Keratinocyte (primary cell): Measurements from ENCODE around the gene SCARF2. TPM values are rescaled to one million over a fixed set of nuclear protein-coding genes. Genes with fewer than 3 reads are reported as not detected.
A peak's percentile ranks its signal among the peaks of the same experiment; 100 is the strongest.
"Not testable (repeated sequence)": the region's sequence is repeated elsewhere in the genome, so short reads cannot be mapped to it uniquely, and the experiment has no call there.

Experiments used
- DNase-seq: peaks from one replicate; pipeline ENCODE4 v3.0.0-alpha.2; 2011; ENCODE audit warnings: low read depth, missing footprints, low spot score
- FAIRE-seq: peaks from 2 replicates; lab custom pipeline; 2011; peaks lifted over from hg19 to GRCh38; lab: Jason Lieb, UNC
- H2AFZ ChIP-seq: 2 replicates; pipeline ENCODE4 v1.6.0; 2012; ENCODE audit warnings: low read length, control low read depth, inconsistent platforms; ENCODE audit not compliant: control insufficient read depth
- H3K27ac ChIP-seq: 2 replicates; pipeline ENCODE4 v1.5.1; 2011; ENCODE audit warnings: low read length; ENCODE audit not compliant: control insufficient read depth, insufficient read depth
- H3K27me3 ChIP-seq: 3 replicates; pipeline ENCODE4 v1.6.0; 2011; ENCODE audit warnings: low read length; ENCODE audit not compliant: control insufficient read depth, insufficient read depth; ENCODE audit errors: extremely low read depth
- H3K36me3 ChIP-seq, 2 experiments: 2 replicates in 1 of 2; 3 replicates in 1 of 2; pipeline ENCODE4 v1.5.1; 2011; ENCODE audit warnings: low read length in 2 of 2, mild to moderate bottlenecking in 1 of 2; ENCODE audit not compliant: control insufficient read depth in 2 of 2, insufficient read depth in 2 of 2; ENCODE audit errors: extremely low read depth in 1 of 2
- H3K4me1 ChIP-seq: 3 replicates; pipeline ENCODE4 v1.5.1; 2011; ENCODE audit warnings: low read length; ENCODE audit not compliant: control insufficient read depth, insufficient read depth; ENCODE audit errors: extremely low read depth
- H3K4me2 ChIP-seq: 3 replicates; pipeline ENCODE4 v1.6.0; 2011; ENCODE audit warnings: low read depth, low read length; ENCODE audit not compliant: control insufficient read depth, insufficient read depth; ENCODE audit errors: extremely low read depth
- H3K4me3 ChIP-seq, 3 experiments: fragments of 200-600 bp in 1 of 3; sonication (generic) in 1 of 3; 2 replicates in 2 of 3; 3 replicates in 1 of 3; pipeline ENCODE4 v1.5.1; 2011 to 2016; ENCODE audit warnings: low read length in 3 of 3, mild to moderate bottlenecking in 3 of 3, control low read depth in 2 of 3, inconsistent platforms in 1 of 3, low read depth in 1 of 3, mixed read lengths in 1 of 3, mixed run types in 1 of 3, moderate library complexity in 1 of 3; ENCODE audit not compliant: control insufficient read depth in 2 of 3, insufficient read depth in 2 of 3; ENCODE audit errors: extremely low read depth in 1 of 3
- H3K79me2 ChIP-seq: 2 replicates; pipeline ENCODE4 v1.6.0; 2012; ENCODE audit warnings: low read length; ENCODE audit not compliant: control insufficient read depth, insufficient read depth
- H3K9ac ChIP-seq: 3 replicates; pipeline ENCODE4 v1.6.0; 2011; ENCODE audit warnings: low read length; ENCODE audit not compliant: control insufficient read depth, insufficient read depth; ENCODE audit errors: extremely low read depth
- H3K9me1 ChIP-seq: 3 replicates; pipeline ENCODE4 v1.6.0; 2011; ENCODE audit warnings: low read length; ENCODE audit not compliant: control insufficient read depth, insufficient read depth; ENCODE audit errors: extremely low read depth
- H3K9me3 ChIP-seq: 2 replicates; pipeline ENCODE4 v1.5.1; 2012; ENCODE audit warnings: low read depth, low read length; ENCODE audit not compliant: control insufficient read depth
- H4K20me1 ChIP-seq: 3 replicates; pipeline ENCODE4 v1.6.0; 2011; ENCODE audit warnings: low read length; ENCODE audit not compliant: control insufficient read depth, insufficient read depth; ENCODE audit errors: extremely low read depth
- CTCF ChIP-seq, 3 experiments: IDR thresholded peaks in 1 of 3; conservative IDR thresholded peaks in 1 of 3; optimal IDR thresholded peaks in 1 of 3; 2 replicates in 2 of 3; 3 replicates in 1 of 3; pipeline versions ENCODE3 to v1.5.1; 2011; ENCODE audit warnings: low read length in 3 of 3, mild to moderate bottlenecking in 3 of 3, moderate library complexity in 2 of 3, control low read depth in 1 of 3, inconsistent platforms in 1 of 3; ENCODE audit not compliant: insufficient read depth in 2 of 3; ENCODE audit errors: extremely low read depth in 1 of 3
- EZH2 ChIP-seq: IDR thresholded peaks from one replicate; pipeline ENCODE4 v1.6.1; 2012; ENCODE audit warnings: inconsistent platforms, mild to moderate bottlenecking, low read length, moderate library complexity
- dilution Hi-C: fragments of 300-500 bp; cut with MboI; formaldehyde crosslinking; loops from one replicate; pipeline ENCODE4 v1.7.0; 2020; ENCODE audit warnings: low sequenced_read_pairs; ENCODE audit not compliant: extremely low pct_ligation_motif_present
- polyA plus RNA-seq, 5 experiments: library from polyadenylated mRNA; depleted of rRNA in 3 of 5; stranded (reverse) in 3 of 5; stranded (forward) in 1 of 5; unstranded in 1 of 5; fragments of >200 nt; gene quantifications; 1 replicate in 1 of 5; 2 replicates in 3 of 5; 3 replicates in 1 of 5; pipeline versions ENCODE4 v1.2.1 to v1.2.3, GENCODE V29; 2011 to 2012; ENCODE audit warnings: missing spikeins in 2 of 5, low read depth in 1 of 5, low replicate concordance in 1 of 5

The SCARF2 gene
- polyA plus RNA-seq, 1 donor (not counting 4 experiments of a cell fraction or from before 2014, with no cell fraction given), result 0.05 TPM

DNA sequence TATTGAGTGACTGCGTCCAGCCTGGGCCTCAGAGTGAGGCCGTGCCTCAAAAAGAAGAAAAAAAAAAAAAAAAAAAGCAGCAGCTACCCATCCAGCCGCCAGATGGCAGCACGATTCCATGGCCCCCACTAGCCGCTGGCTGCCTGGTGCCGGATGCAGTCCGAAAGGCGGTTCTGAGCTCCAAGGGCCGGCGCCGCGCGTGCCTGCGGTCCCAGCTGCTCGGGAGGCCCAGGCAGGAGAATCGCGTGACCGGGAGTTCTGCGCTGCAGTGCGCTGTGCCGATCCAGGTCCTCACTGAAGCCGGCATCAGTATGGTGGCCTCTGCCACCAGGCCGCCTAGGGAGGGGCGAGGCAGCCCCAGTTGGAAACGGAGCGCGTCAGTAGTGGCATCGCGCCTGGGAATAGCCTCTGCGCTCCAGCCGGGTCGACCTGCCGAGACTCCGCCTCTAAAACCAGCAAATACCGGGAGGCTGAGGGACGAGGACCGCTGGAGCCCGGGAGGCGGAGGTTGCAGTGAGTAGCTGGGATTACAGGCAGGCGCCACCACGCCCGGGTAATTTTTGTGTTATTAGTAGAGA is 19.3 kb downstream of the SCARF2 start:
- FAIRE-seq (no peak), DNase-seq (peak; percentile 26)
- Histone ChIP-seq H3K4me3 (peak overlapping the region in 2 of 3 experiments; percentile 55 to 61), H2AFZ (peak overlapping the region; percentile 88), H3K36me3 (no peaks in the 10 kb centered on the region), H3K9me1 (no peaks in the 10 kb centered on the region), H3K9ac (peak overlapping the region; percentile 9), H4K20me1 (no peaks in the 10 kb centered on the region), H3K27me3 (peaks cover 2% of the 10 kb centered on the region), H3K9me3 (no peaks in the 10 kb centered on the region), H3K27ac (no peak overlapping the region), H3K79me2 (no peaks in the 10 kb centered on the region), H3K4me2 (peak overlapping the region; percentile 73), H3K4me1 (no peaks in the 10 kb centered on the region)
- no peak for TF ChIP-seq EZH2
- peak; percentile 63 to 97 (median 75) for TF ChIP-seq CTCF (optimal IDR thresholded peaks at IDR 0.05 in 1 of 3, IDR thresholded peaks at IDR 0.05 in 1 of 3, conservative IDR thresholded peaks at IDR 0.05 in 1 of 3; ENCODE audit: extremely low read depth in 1 of 3, insufficient read depth in 2 of 3, low read length in 3 of 3)
- dilution Hi-C loops, result no loop called here

DNA sequence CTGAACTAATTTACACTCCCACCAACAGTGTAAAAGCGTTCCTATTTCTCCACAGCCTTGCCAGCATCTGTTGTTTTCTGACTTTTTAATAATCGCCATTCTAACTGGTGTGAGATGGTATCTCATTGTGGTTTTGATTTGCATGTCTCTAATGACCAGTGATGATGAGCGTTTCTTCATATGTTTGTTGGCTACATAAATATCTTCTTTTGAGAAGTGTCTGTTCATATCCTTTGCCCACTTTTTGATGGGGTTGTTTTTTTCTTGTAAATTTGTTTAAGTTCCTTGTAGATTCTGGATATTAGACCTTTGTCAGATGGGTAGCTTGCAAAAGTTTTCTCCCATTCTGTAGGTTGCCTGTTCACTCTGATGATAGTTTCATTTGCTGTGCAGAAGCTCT is 21.9 kb downstream of the SCARF2 start:
- DNase-seq, dilution Hi-C loops, FAIRE-seq, H3K27ac ChIP-seq, H3K36me3 ChIP-seq, H3K9me1 ChIP-seq, H3K79me2 ChIP-seq, H3K4me3 ChIP-seq, H2AFZ ChIP-seq, H3K4me1 ChIP-seq, H3K9ac ChIP-seq, H3K4me2 ChIP-seq, H3K9me3 ChIP-seq, H3K27me3 ChIP-seq, H4K20me1 ChIP-seq: not testable (repeated sequence)

DNA sequence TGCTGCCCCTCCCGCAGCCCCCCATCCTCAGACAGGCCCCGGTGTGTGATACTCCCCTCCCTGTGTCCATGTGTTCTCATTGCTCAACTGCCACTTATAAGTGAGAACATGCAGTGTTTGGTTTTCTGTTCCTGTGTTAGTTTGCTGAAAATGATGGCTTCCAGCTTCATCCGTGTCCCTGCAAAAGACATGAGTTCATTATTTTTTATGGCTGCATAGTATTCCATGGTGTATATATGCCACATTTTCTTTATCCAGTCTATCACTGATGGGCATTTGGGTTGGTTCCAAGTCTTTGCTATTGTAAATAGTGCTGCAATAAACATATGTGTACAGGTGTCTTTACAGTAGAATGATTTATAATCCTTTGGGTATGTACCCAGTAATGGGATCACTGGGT is 22.4 kb downstream of the SCARF2 start:
- H3K27ac ChIP-seq, H3K9me1 ChIP-seq, H3K4me1 ChIP-seq, H3K36me3 ChIP-seq, H3K9me3 ChIP-seq, H3K4me2 ChIP-seq, FAIRE-seq, H3K79me2 ChIP-seq, H3K27me3 ChIP-seq, H3K9ac ChIP-seq, DNase-seq, H3K4me3 ChIP-seq, H2AFZ ChIP-seq, dilution Hi-C loops, H4K20me1 ChIP-seq: not testable (repeated sequence)
